ENCODE data around the gene KHK. TPM values are rescaled to one million over a fixed set of nuclear protein-coding genes. Genes with fewer than 3 reads are reported as not detected.

KHK gene
- total RNA-seq, 1 donor from 2014 or later, result 1.1 TPM

Other genes starting within 250 kb of the KHK start
- not detected in 2 replicates for gene DPYSL5, start 238.6 kb upstream of the KHK start, total RNA-seq
- 1.6 and 6.5 TPM in 2 replicates for gene MAPRE3, start 116.1 kb upstream of the KHK start, total RNA-seq
- gene TMEM214, start 53.8 kb upstream of the KHK start, total RNA-seq, result 16.8 and 29.3 TPM in 2 replicates
- gene AGBL5, start 35.1 kb upstream of the KHK start, total RNA-seq, result 23.6 and 35.0 TPM in 2 replicates
- 302 and 423 TPM in 2 replicates for gene OST4, start 15.1 kb upstream of the KHK start, total RNA-seq
- 0.30 and 0.69 TPM in 2 replicates for gene EMILIN1, start 8.2 kb upstream of the KHK start, total RNA-seq
- gene CGREF1, start 32.4 kb downstream of the KHK start, total RNA-seq, result 0.20 and 1.6 TPM in 2 replicates
- gene ABHD1, start 37.0 kb downstream of the KHK start, total RNA-seq, result 0.10 TPM in 1 of 2 replicates, not detected in the other
- 37.5 and 53.0 TPM in 2 replicates for gene PREB, start 47.9 kb downstream of the KHK start, total RNA-seq
- not detected in 2 replicates for gene PRR30, start 52.6 kb downstream of the KHK start, total RNA-seq
- gene TCF23, start 62.2 kb downstream of the KHK start, total RNA-seq, result not detected in 2 replicates
- gene ATRAID, start 125.3 kb downstream of the KHK start, total RNA-seq, result 101 and 131 TPM in 2 replicates
- 29.3 and 36.8 TPM in 2 replicates for gene SLC5A6, start 125.5 kb downstream of the KHK start, total RNA-seq
- 23.4 and 53.5 TPM in 2 replicates for gene CAD, start 130.6 kb downstream of the KHK start, total RNA-seq
- 0.10 TPM in 1 of 2 replicates, not detected in the other for gene SLC30A3, start 176.3 kb downstream of the KHK start, total RNA-seq
- not detected in 2 replicates for gene DNAJC5G, start 188.7 kb downstream of the KHK start, total RNA-seq
- gene TRIM54, start 195.7 kb downstream of the KHK start, total RNA-seq, result 0.17 TPM in 1 of 2 replicates, not detected in the other
- gene UCN, start 221.7 kb downstream of the KHK start, total RNA-seq, result 0.70 TPM in 1 of 2 replicates, not detected in the other
- 30.0 and 42.6 TPM in 2 replicates for gene MPV17, start 236.3 kb downstream of the KHK start, total RNA-seq